Femur (tissue), 1 donor: ENCODE measurements around the gene AFTPH.
A peak's percentile ranks its signal among the peaks of the same experiment; 100 is the strongest.

ENCODE experiments used
- DNase-seq: peaks from one replicate; pipeline ENCODE4 v3.0.0-alpha.2; 2017

The AFTPH gene

GRCh38 chr2:64593035-64593655, 69.0 kb downstream of the AFTPH start:
- DNase-seq: no peak

GRCh38 chr2:64594226-64594989, 70.3 kb downstream of the AFTPH start:
- no peak for DNase-seq

GRCh38 chr2:64595397-64596176, 71.5 kb downstream of the AFTPH start:
- no peak for DNase-seq

- no peak for DNase-seq
Observed at GRCh38 chr2:64598226-64598625, 74.1 kb downstream of the AFTPH start.

- DNase-seq: no peak
Observed at GRCh38 chr2:64599469-64599868, 75.3 kb downstream of the AFTPH start.

- DNase-seq: no peak
Observed at GRCh38 chr2:64601034-64601754, 77.1 kb downstream of the AFTPH start.

GRCh38 chr2:64601785-64602391, 77.8 kb downstream of the AFTPH start:
- DNase-seq: no peak

GRCh38 chr2:64602436-64602835, 78.3 kb downstream of the AFTPH start:
- DNase-seq: no peak

- DNase-seq: no peak
Observed at GRCh38 chr2:64604155-64604554, 80.0 kb downstream of the AFTPH start.

- DNase-seq: peak; percentile 72
Observed at GRCh38 chr2:64605026-64605471, 80.9 kb downstream of the AFTPH start.

- no peak for DNase-seq
Observed at GRCh38 chr2:64605991-64606478, 81.9 kb downstream of the AFTPH start.

GRCh38 chr2:64606479-64607363, 82.6 kb downstream of the AFTPH start:
- DNase-seq: peak; percentile 95

GRCh38 chr2:64607381-64608304, 83.5 kb downstream of the AFTPH start:
- no peak for DNase-seq

GRCh38 chr2:64608867-64609226, 84.7 kb downstream of the AFTPH start:
- DNase-seq: no peak

GRCh38 chr2:64609227-64609941, 85.3 kb downstream of the AFTPH start:
- DNase-seq: peak; percentile 71

- DNase-seq: no peak
Observed at GRCh38 chr2:64609942-64610281, 85.8 kb downstream of the AFTPH start.

GRCh38 chr2:64610316-64610855, 86.3 kb downstream of the AFTPH start:
- DNase-seq: no peak

GRCh38 chr2:64612575-64613195, 88.6 kb downstream of the AFTPH start:
- DNase-seq: no peak

GRCh38 chr2:64613276-64613675, 89.1 kb downstream of the AFTPH start:
- no peak for DNase-seq
